Stomach (tissue), 4 donors: ENCODE data around the gene IL1RL2.

Source experiments
- CTCF ChIP-seq, 7 experiments: fragments of 450-650 bp in 4 of 7; fragments of 200-600 bp in 3 of 7; sonication (generic) in 3 of 7; IDR thresholded peaks; one replicate each; pipeline ENCODE4 v1.5.1; 2016 to 2019; ENCODE audit warnings: antibody characterized with exemption in 7 of 7, control low read depth in 2 of 7, mild to moderate bottlenecking in 1 of 7
- EP300 ChIP-seq: sonication (generic); formaldehyde crosslinking; IDR thresholded peaks from one replicate; pipeline ENCODE4 v1.6.1; 2017; ENCODE audit warnings: antibody characterized with exemption
- POLR2A ChIP-seq, 4 donors: fragments of 450-650 bp; IDR thresholded peaks; one replicate each; pipeline ENCODE4 v1.6.1; 2016; ENCODE audit warnings: antibody characterized with exemption in 4 of 4, control low read depth in 2 of 4, mild to moderate bottlenecking in 1 of 4, moderate library complexity in 1 of 4
- POLR2AphosphoS5 ChIP-seq, 3 donors: sonication (generic); formaldehyde crosslinking; IDR thresholded peaks; one replicate each; pipeline ENCODE4 v1.6.1; 2016; ENCODE audit warnings: antibody characterized with exemption in 3 of 3

DNA sequence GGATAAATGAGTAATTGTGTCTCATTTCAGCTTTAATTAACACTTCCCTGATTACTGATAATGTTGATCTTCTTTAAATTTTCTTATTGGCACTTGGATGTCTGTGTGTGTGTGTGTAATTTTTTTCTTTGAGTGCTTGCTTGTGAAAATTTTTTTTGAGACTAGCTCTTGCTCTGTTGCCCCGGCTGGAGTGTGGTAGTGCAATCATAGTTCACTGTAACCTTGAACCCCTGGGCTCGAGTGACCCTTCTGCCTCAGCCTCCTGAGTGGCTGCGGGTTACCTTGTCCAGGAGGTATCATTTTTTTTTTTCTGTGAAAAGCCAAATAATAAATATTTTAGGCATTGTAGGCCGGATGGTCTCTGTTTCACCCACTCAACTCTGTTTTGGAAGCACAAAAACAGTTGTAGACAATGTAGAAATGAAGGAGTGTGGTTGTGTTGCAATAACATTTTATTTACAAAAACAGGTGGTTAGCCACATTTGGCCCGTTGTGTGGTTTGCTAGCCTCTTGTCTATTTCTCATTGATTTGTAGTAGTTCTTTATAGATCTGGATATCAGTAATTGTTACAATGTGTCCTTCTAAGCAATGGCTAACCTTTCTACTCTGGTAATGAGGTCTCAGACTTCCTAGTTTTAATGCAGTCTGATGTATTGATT, 7.9 kb downstream of the IL1RL2 start:
- TF ChIP-seq CTCF (IDR thresholded peaks at IDR 0.05) (no peak), POLR2A (IDR thresholded peaks at IDR 0.05) (no peak), POLR2AphosphoS5 (IDR thresholded peaks at IDR 0.05) (no peak), EP300 (no peak)
